Kidney (tissue), 14 donors: Measurements from ENCODE around the gene RAB25. TPM values are rescaled to one million over a fixed set of nuclear protein-coding genes. Genes with fewer than 3 reads are reported as not detected.

Source experiments
- DNase-seq, 5 donors: peaks; one replicate each; pipeline ENCODE4 v3.0.0-alpha.2; 2013 to 2020
- FAIRE-seq: peaks from 2 replicates; lab custom pipeline; 2012; peaks lifted over from hg19 to GRCh38; lab: Jason Lieb, UNC
- H3K27ac ChIP-seq, 2 donors: one replicate each; pipeline ENCODE4 v1.7.0; 2013; ENCODE audit warnings: low read depth in 2 of 2, low read length in 2 of 2, inconsistent platforms in 1 of 2
- H3K27me3 ChIP-seq: one replicate; pipeline ENCODE4 v1.7.1; 2013; ENCODE audit warnings: low read length, inconsistent platforms; ENCODE audit not compliant: control insufficient read depth, insufficient read depth
- H3K36me3 ChIP-seq, 3 donors: one replicate each; pipeline versions ENCODE4 v1.7.0 to v1.7.1; 2013; ENCODE audit warnings: low read length in 3 of 3, control low read depth in 1 of 3, inconsistent platforms in 1 of 3; ENCODE audit not compliant: insufficient read depth in 3 of 3, control insufficient read depth in 2 of 3
- H3K4me1 ChIP-seq, 3 donors: one replicate each; pipeline versions ENCODE4 v1.7.0 to v1.7.1; 2013; ENCODE audit warnings: low read length in 3 of 3, inconsistent platforms in 1 of 3, low read depth in 1 of 3; ENCODE audit not compliant: control insufficient read depth in 2 of 3, insufficient read depth in 2 of 3
- H3K4me3 ChIP-seq, 3 donors: one replicate each; pipeline versions ENCODE4 v1.7.0 to v1.8.1; 2013; ENCODE audit warnings: low read length in 3 of 3, control low read depth in 1 of 3, inconsistent platforms in 1 of 3
- H3K9ac ChIP-seq, 3 donors: one replicate each; pipeline versions ENCODE4 v1.7.0 to v1.7.1; 2013; ENCODE audit warnings: low read length in 3 of 3, control low read depth in 1 of 3, inconsistent platforms in 1 of 3
- H3K9me3 ChIP-seq, 3 donors: one replicate each; pipeline versions ENCODE4 v1.7.0 to v1.7.1; 2013; ENCODE audit warnings: low read length in 3 of 3, control low read depth in 1 of 3, inconsistent platforms in 1 of 3; ENCODE audit not compliant: control insufficient read depth in 2 of 3, insufficient read depth in 1 of 3
- CTCF ChIP-seq: IDR thresholded peaks from 3 replicates; pipeline ENCODE4 v1.5.1; 2012; ENCODE audit warnings: mild to moderate bottlenecking, moderate library complexity, borderline replicate concordance; ENCODE audit not compliant: insufficient read depth; ENCODE audit errors: extremely low read depth
- intact Hi-C: fragments of 100-400 bp; cut with DNase I; formaldehyde crosslinking; loops from one replicate; pipeline ENCODE4 v1.11.1; 2022
- polyA plus RNA-seq: library from polyadenylated mRNA; stranded (reverse); fragments of 350-450 nt; fragmentation: Illumina TruSeq; extraction: RNeasy Lipid Tissue Mini Kit (QIAGEN cat#74804); gene quantifications from one replicate; pipeline ENCODE4 v1.2.3, GENCODE V29; 2014; ENCODE audit warnings: low read depth, low replicate concordance; ENCODE audit not compliant: insufficient read depth
- total RNA-seq: library from RNA; stranded (reverse); fragmentation: NEBNext Ultra II Directional; extraction: Animal tissue kit (Norgen Biotek cat#: 25700); gene quantifications from one replicate; pipeline ENCODE4 v1.2.1, GENCODE V29; 2021
- donor health status: control.
- donor health status: control.
- donor health status: control.
- donor health status: control.
- donor health status: control.
- donor health status: DM: yes; HTN: yes; CAD: no.
- donor health status: Normal renal cell carcinoma (clear cell type).

The RAB25 gene
- total and polyA plus RNA-seq, 2 donors from 2014 or later, result 51.4 to 73.0 TPM

- no peak for FAIRE-seq
- Histone ChIP-seq H3K9me3 (no peaks in the 10 kb centered on the region), H3K27ac (peak overlapping the region; percentile 95 to 96), H3K4me1 (peaks cover 4 to 40% (median 35%) of the 10 kb centered on the region in 3 donors), H3K9ac (peak overlapping the region in 2 of 3 donors; percentile 45 to 79), H3K4me3 (no peak overlapping the region), H3K27me3 (no peaks in the 10 kb centered on the region), H3K36me3 (no peaks in the 10 kb centered on the region)
- intact Hi-C loops, result no loop called here
- TF ChIP-seq CTCF, result no peak
- DNase-seq, result peak; percentile 86 to 96 (median 90)
Measured at GRCh38 chr1:156104065-156104810, 43.3 kb downstream of the RAB25 start.

- peak overlapping the region in 2 of 3 donors; percentile 9 to 79 for H3K9ac ChIP-seq
- peak in 1 of 5 donors; percentile 53 for DNase-seq
- no peak for TF ChIP-seq CTCF
- H3K27ac ChIP-seq, result peak overlapping the region; percentile 95 to 96
- FAIRE-seq, result no peak
- no peaks in the 10 kb centered on the region for H3K36me3 ChIP-seq
- H3K27me3 ChIP-seq, result no peaks in the 10 kb centered on the region
- intact Hi-C loops, result no loop called here
- peaks cover 4 to 40% (median 33%) of the 10 kb centered on the region in 3 donors for H3K4me1 ChIP-seq
- no peaks in the 10 kb centered on the region for H3K9me3 ChIP-seq
- peak overlapping the region in 1 of 3 donors; percentile 50 for H3K4me3 ChIP-seq
Measured at GRCh38 chr1:156104861-156105832, 44.2 kb downstream of the RAB25 start.

- Histone ChIP-seq H3K9me3 (no peaks in the 10 kb centered on the region), H3K9ac (peak overlapping the region in 1 of 3 donors; percentile 76), H3K27ac (peak overlapping the region; percentile 92 to 96), H3K36me3 (no peaks in the 10 kb centered on the region), H3K4me1 (peaks cover 4 to 38% (median 26%) of the 10 kb centered on the region in 3 donors), H3K27me3 (no peaks in the 10 kb centered on the region), H3K4me3 (peak overlapping the region in 1 of 3 donors; percentile 34)
- DNase-seq, result peak in 1 of 5 donors; percentile 62
- intact Hi-C loops, result no loop called here
- no peak for FAIRE-seq
- no peak for TF ChIP-seq CTCF
Measured at GRCh38 chr1:156106624-156107488, 45.9 kb downstream of the RAB25 start.
